NT2/D1 (cell line): ENCODE results near the gene DENND1C.

ENCODE experiments used
- SUZ12 ChIP-seq: IDR thresholded peaks from 2 replicates; pipeline ENCODE4 v1.6.1; 2011; ENCODE audit not compliant: insufficient read length, insufficient read depth; ENCODE audit errors: extremely low read depth
- YY1 ChIP-seq: IDR thresholded peaks from 2 replicates; pipeline ENCODE4 v1.6.1; 2011; ENCODE audit not compliant: insufficient read length, insufficient read depth
- ZNF274 ChIP-seq: IDR thresholded peaks from 2 replicates; pipeline ENCODE4 v1.6.1; 2011; ENCODE audit warnings: mild to moderate bottlenecking, low read depth, low read length

GRCh38 chr19:6522712-6523111 is 41.1 kb upstream of the DENND1C start:
- TF ChIP-seq YY1 (no peak), ZNF274 (no peak), SUZ12 (no peak)
